Upper lobe of left lung (tissue), 4 donors: ENCODE data around the gene PROSER2.

Experiments
- CTCF ChIP-seq, 6 experiments: fragments of 450-650 bp in 4 of 6; fragments of 200-600 bp in 2 of 6; sonication (generic) in 2 of 6; IDR thresholded peaks; one replicate each; pipeline ENCODE4 v1.5.1; 2016 to 2019; ENCODE audit warnings: antibody characterized with exemption in 6 of 6
- EP300 ChIP-seq, 4 donors: sonication (generic); formaldehyde crosslinking; IDR thresholded peaks; one replicate each; pipeline ENCODE4 v1.5.1; 2017; ENCODE audit warnings: antibody characterized with exemption in 4 of 4, control low read depth in 2 of 4
- POLR2A ChIP-seq, 4 donors: fragments of 450-650 bp; IDR thresholded peaks; one replicate each; pipeline ENCODE4 v1.5.1; 2016 to 2017; ENCODE audit warnings: antibody characterized with exemption in 4 of 4, mild to moderate bottlenecking in 2 of 4
- POLR2AphosphoS5 ChIP-seq, 2 donors: sonication (generic); formaldehyde crosslinking; IDR thresholded peaks; one replicate each; pipeline ENCODE4 v1.5.1; 2017; ENCODE audit warnings: antibody characterized with exemption in 2 of 2

GRCh38 chr10:11899067-11899876 lies 76.1 kb downstream of the PROSER2 start:
- TF ChIP-seq EP300 (IDR thresholded peaks at IDR 0.05): no peak
- TF ChIP-seq CTCF (IDR thresholded peaks at IDR 0.05): no peak
- no peak for TF ChIP-seq POLR2A (IDR thresholded peaks at IDR 0.05)
- no peak for TF ChIP-seq POLR2AphosphoS5 (IDR thresholded peaks at IDR 0.05)
